Spleen (tissue), 11 donors: ENCODE data around the gene PIK3C3. TPM values are rescaled to one million over a fixed set of nuclear protein-coding genes. Genes with fewer than 3 reads are reported as not detected.

Source experiments
- DNase-seq: peaks from one replicate; pipeline ENCODE4 v3.0.0-alpha.2; 2020
- H3K27ac ChIP-seq, 8 donors: fragments of 200-600 bp; sonication (generic) in 7 of 8; 1 replicate in 4 of 8; 2 replicates in 4 of 8; pipeline versions ENCODE4 v1.5.0 to v1.8.0; 2016 to 2021; ENCODE audit warnings: inconsistent platforms in 4 of 8, mild to moderate bottlenecking in 4 of 8, moderate library complexity in 1 of 8
- H3K27me3 ChIP-seq, 7 donors: fragments of 200-600 bp; sonication (generic) in 6 of 7; replicated peaks in 1 of 7; 1 replicate in 4 of 7; 2 replicates in 3 of 7; pipeline versions ENCODE4 v1.5.0 to v1.8.0; 2016 to 2021; ENCODE audit warnings: inconsistent platforms in 3 of 7, mild to moderate bottlenecking in 1 of 7
- H3K36me3 ChIP-seq, 6 donors: fragments of 200-600 bp; sonication (generic) in 5 of 6; 1 replicate in 4 of 6; 2 replicates in 2 of 6; pipeline versions ENCODE4 v1.5.0 to v1.8.0; 2016 to 2021; ENCODE audit warnings: inconsistent platforms in 2 of 6
- H3K4me1 ChIP-seq, 6 donors: fragments of 200-600 bp; sonication (generic) in 5 of 6; 1 replicate in 3 of 6; 2 replicates in 3 of 6; pipeline versions ENCODE4 v1.5.0 to v1.8.0; 2016 to 2021; ENCODE audit warnings: inconsistent platforms in 3 of 6
- H3K4me3 ChIP-seq, 8 donors: fragments of 200-600 bp; sonication (generic) in 7 of 8; 1 replicate in 4 of 8; 2 replicates in 4 of 8; pipeline versions ENCODE4 v1.5.0 to v1.8.0; 2016 to 2021; ENCODE audit warnings: inconsistent platforms in 4 of 8, mild to moderate bottlenecking in 4 of 8, moderate library complexity in 2 of 8
- H3K9me3 ChIP-seq, 8 donors: fragments of 200-600 bp; sonication (generic) in 7 of 8; 1 replicate in 4 of 8; 2 replicates in 4 of 8; pipeline versions ENCODE4 v1.5.0 to v1.8.0; 2016 to 2021; ENCODE audit warnings: inconsistent platforms in 4 of 8
- CTCF ChIP-seq, 11 experiments: fragments of 200-600 bp in 7 of 11; fragments of 450-650 bp in 4 of 11; sonication (generic) in 4 of 11; IDR thresholded peaks in 8 of 11; conservative IDR thresholded peaks in 3 of 11; 1 replicate in 7 of 11; 2 replicates in 4 of 11; pipeline versions ENCODE4 v1.4.0 to v1.8.0; 2016 to 2021; ENCODE audit warnings: antibody characterized with exemption in 11 of 11, inconsistent platforms in 4 of 11, mild to moderate bottlenecking in 1 of 11
- POLR2A ChIP-seq, 3 donors: fragments of 450-650 bp; IDR thresholded peaks; one replicate each; pipeline ENCODE4 v1.5.1; 2017; ENCODE audit warnings: antibody characterized with exemption in 3 of 3, mild to moderate bottlenecking in 1 of 3
- POLR2AphosphoS5 ChIP-seq, 3 donors: sonication (generic); formaldehyde crosslinking; IDR thresholded peaks; one replicate each; pipeline ENCODE4 v1.5.1; 2017; ENCODE audit warnings: antibody characterized with exemption in 3 of 3
- WGBS, 5 donors: extraction: QIAGEN DNeasy Blood & Tissue Kit in 3 of 5; methylation state at CpG; one replicate each; pipeline versions ENCODE4 v1.1.5 to v1.1.7; 2013 to 2018; 5-methylcytosine and 5-hydroxymethylcytosine counted together
- intact Hi-C: fragments of 100-400 bp; cut with DNase I; formaldehyde crosslinking; loops from one replicate; pipeline ENCODE4 v1.15.0; 2023; ENCODE audit warnings: low total_unique reads
- polyA plus RNA-seq, 3 donors: library from polyadenylated mRNA; stranded (reverse); fragments of 200-250 nt; gene quantifications; one replicate each; pipeline ENCODE4 v1.2.1, GENCODE V29; 2013
- total RNA-seq, 7 donors: library from RNA; depleted of rRNA in 3 of 7; stranded (reverse); fragments of >200 nt in 3 of 7; fragmentation: NEBNext Ultra II Directional in 4 of 7; extraction: Animal tissue kit (Norgen Biotek cat#: 25700) in 4 of 7; gene quantifications; one replicate each; pipeline versions ENCODE4 v1.1.0 to v1.2.1, GENCODE V29; 2016 to 2021
- donor health status: healthy with polysubstance abuse.
- donor health status: DM: no; HTN: no; CAD: no; lungs with moderate emphysema.
- donor health status: DM: no; HTN: no; CAD: no.
- donor health status: Bipolar disorder and iron deficiency.
- donor health status: healthy.
- donor health status: DM: no; HTN: no; CAD: no.
- donor health status: DM: yes; HTN: yes; CAD: no.

PIK3C3 gene
- total and polyA plus RNA-seq, 10 donors: 22.8 to 77.3 (median 62.2) TPM

DNA sequence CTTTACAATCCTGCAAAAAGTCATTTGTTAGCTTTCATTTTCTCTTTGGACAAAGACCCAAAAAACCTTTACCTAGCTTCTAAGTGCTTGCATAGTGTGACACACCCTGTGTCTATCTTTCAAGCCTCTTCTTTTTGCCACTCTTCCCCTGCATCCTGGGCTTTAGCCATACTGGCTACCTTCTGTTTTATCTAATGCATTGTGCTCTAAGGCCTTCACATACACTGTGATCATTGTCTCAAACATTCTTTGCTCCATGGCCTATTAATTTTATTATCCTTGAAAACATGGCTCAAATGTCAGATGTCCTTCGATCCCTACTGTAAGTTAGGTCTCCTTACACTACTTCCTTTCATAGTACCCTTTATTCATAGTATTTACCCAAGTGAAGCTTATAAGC lies 84.4 kb downstream of the PIK3C3 start:
- WGBS, 5 donors: 83 to 96% (median 94%) methylated on average over 1 of the region's 1 CpG
- intact Hi-C loops: no loop called here
- Histone ChIP-seq H3K36me3 (peaks cover 2 to 100% (median 58%) of the 10 kb centered on the region in 6 donors), H3K4me1 (no peaks in the 10 kb centered on the region), H3K27me3 (no peaks in the 10 kb centered on the region), H3K27ac (no peak overlapping the region), H3K9me3 (no peaks in the 10 kb centered on the region), H3K4me3 (no peak overlapping the region)
- TF ChIP-seq CTCF (IDR thresholded peaks at IDR 0.05 in 8 of 11, conservative IDR thresholded peaks at IDR 0.05 in 3 of 11): no peak
- no peak for TF ChIP-seq POLR2A (IDR thresholded peaks at IDR 0.05)
- no peak for TF ChIP-seq POLR2AphosphoS5 (IDR thresholded peaks at IDR 0.05)
- no peak for DNase-seq

DNA sequence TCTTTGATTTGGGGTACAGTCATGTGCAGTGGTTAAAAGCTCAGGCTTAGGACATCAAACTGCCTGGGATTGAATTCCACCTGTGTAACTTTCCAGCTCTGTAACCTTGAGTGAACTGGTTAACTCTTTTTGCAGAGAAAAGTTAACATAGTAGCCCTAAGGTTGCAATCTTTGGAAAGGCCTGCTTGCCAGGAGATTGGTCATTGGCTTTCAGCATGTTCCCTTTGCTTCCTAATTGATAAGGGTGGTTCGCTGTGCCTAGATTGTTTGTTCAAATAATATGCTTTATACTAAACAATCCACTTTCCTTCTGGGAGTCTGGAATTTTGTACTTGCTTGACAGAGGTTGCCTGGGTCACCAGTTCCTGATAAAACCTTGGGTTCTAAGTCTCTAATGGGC lies 86.8 kb downstream of the PIK3C3 start:
- 77 to 96% (median 89%) methylated on average over 1 of the region's 1 CpG for WGBS, 5 donors
- no peaks in the 10 kb centered on the region for H3K9me3 ChIP-seq
- peaks cover 2 to 100% (median 46%) of the 10 kb centered on the region in 6 donors for H3K36me3 ChIP-seq
- intact Hi-C loops: no loop called here
- H3K4me3 ChIP-seq: no peak overlapping the region
- H3K4me1 ChIP-seq: no peaks in the 10 kb centered on the region
- TF ChIP-seq POLR2AphosphoS5 (IDR thresholded peaks at IDR 0.05) (no peak), CTCF (IDR thresholded peaks at IDR 0.05 in 8 of 11, conservative IDR thresholded peaks at IDR 0.05 in 3 of 11) (no peak), POLR2A (IDR thresholded peaks at IDR 0.05) (no peak)
- H3K27ac ChIP-seq: no peak overlapping the region
- no peaks in the 10 kb centered on the region for H3K27me3 ChIP-seq
- no peak for DNase-seq

DNA sequence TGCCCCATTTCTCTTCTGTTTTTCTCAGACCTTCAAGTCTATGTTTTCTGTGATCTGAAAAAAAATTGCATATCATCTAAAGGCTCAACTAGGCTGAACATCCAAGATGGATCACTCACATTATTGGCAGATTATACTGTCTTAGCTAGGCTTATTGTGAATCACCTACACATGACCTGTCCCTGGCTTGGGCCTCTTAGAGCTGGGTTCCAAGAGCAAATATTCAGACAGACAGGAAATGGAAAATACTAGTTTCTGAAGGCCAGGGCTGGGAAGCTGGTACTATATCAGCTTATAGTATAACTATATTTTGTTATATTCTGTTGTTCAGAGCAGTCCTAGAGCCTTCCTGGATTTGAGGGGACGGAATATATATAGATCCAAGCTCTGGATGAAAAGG lies 90.3 kb downstream of the PIK3C3 start:
- intact Hi-C loops: no loop called here
- no peak overlapping the region for H3K4me3 ChIP-seq
- no peaks in the 10 kb centered on the region for H3K9me3 ChIP-seq
- H3K4me1 ChIP-seq: peaks cover 0 to 10% (median 4%) of the 10 kb centered on the region in 6 donors
- 97 to 100% (median 100%) methylated on average over 1 of the region's 1 CpG for WGBS, 5 donors
- no peak for TF ChIP-seq CTCF (IDR thresholded peaks at IDR 0.05 in 8 of 11, conservative IDR thresholded peaks at IDR 0.05 in 3 of 11)
- no peak for TF ChIP-seq POLR2A (IDR thresholded peaks at IDR 0.05)
- TF ChIP-seq POLR2AphosphoS5 (IDR thresholded peaks at IDR 0.05): no peak
- H3K27ac ChIP-seq: no peak overlapping the region
- H3K27me3 ChIP-seq: no peaks in the 10 kb centered on the region
- no peak for DNase-seq
- H3K36me3 ChIP-seq: peaks cover 0 to 100% (median 34%) of the 10 kb centered on the region in 6 donors

DNA sequence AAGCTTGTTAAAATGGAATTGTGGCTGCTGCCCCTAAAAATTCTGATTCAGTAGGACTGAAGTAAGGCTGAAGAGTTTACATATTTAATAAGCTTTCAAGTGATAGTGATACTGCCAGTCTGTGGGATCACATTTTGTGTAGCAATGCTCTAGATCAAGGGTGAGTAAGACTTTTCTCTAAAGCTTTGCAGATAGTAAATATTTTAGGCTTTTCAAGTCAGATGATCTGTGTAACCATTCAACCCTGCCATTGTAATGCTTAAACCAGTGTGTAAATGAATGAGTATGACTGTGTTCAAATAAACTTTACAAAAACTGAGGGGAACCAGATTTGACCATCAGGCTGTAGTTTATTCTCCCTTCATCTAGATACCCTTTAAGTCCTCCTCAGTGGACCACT lies 92.7 kb downstream of the PIK3C3 start:
- Histone ChIP-seq H3K27me3 (no peaks in the 10 kb centered on the region), H3K4me3 (no peak overlapping the region), H3K9me3 (no peaks in the 10 kb centered on the region), H3K36me3 (peaks cover 0 to 89% (median 30%) of the 10 kb centered on the region in 6 donors), H3K4me1 (peaks cover 0 to 18% (median 4%) of the 10 kb centered on the region in 6 donors), H3K27ac (no peak overlapping the region)
- TF ChIP-seq CTCF (IDR thresholded peaks at IDR 0.05 in 8 of 11, conservative IDR thresholded peaks at IDR 0.05 in 3 of 11): no peak
- no peak for DNase-seq
- intact Hi-C loops: no loop called here
